Left ventricle myocardium superior (tissue), 1 donor: Measurements from ENCODE around the gene NCOR2. TPM values are rescaled to one million over a fixed set of nuclear protein-coding genes. Genes with fewer than 3 reads are reported as not detected.

Experiments used
- ATAC-seq: fragments of 200-7000 bp; cut with Tn5 transposase; one replicate; pipeline ENCODE4 v1.9.1; 2020; ENCODE audit warnings: mild to moderate bottlenecking, moderate library complexity
- DNase-seq: peaks from one replicate; pipeline ENCODE4 v3.0.0-alpha.2; 2020
- intact Hi-C: fragments of 100-400 bp; cut with micrococcal nuclease; formaldehyde crosslinking; loops from one replicate; pipeline ENCODE4 v1.11.0; 2022
- total RNA-seq: library from RNA; stranded (reverse); fragmentation: NEBNext Ultra II Directional; extraction: Animal tissue kit (Norgen Biotek cat#: 25700); gene quantifications from one replicate; pipeline ENCODE4 v1.2.1, GENCODE V29; 2021
- donor health status: DM: no; HTN: yes; CAD: no; lungs with severe emphysema.

The NCOR2 gene
- total RNA-seq, 1 donor from 2014 or later: 142 TPM

DNA sequence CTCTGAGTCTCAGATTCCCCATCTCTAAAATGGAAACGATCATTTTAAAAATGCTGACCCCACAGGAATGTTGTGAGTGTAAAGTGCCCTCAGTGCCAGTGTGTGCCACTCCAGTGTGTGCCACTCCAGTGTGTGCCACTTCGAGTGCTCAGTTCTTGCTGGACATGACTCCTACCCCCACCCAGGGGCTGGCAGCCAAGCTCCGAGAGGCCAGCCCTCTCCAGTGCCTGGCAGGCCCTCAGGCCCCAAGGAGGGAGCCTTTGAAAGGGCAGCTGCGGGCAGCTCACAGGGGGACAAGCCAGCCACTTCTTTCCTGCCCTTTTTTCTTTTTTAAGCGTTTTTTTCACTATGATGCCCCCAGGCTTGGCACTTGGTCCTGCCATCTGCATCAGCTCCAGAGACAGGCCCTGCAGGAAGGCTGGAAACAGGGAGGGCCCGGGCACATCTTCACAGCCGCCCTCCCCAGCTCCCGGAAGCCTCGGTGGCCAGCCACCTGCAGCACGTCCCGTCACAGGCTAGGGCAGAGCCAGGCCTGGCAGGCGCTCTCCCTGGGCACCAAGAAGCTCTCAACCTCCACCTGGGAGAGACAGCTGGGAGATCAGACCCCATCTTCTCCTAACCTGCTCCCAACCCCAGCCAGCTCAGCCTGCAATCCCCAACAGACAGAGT is 29.8 kb downstream of the NCOR2 start:
- intact Hi-C loops: no loop called here
- ATAC-seq (peak; percentile 76), DNase-seq (peak; percentile 79)

DNA sequence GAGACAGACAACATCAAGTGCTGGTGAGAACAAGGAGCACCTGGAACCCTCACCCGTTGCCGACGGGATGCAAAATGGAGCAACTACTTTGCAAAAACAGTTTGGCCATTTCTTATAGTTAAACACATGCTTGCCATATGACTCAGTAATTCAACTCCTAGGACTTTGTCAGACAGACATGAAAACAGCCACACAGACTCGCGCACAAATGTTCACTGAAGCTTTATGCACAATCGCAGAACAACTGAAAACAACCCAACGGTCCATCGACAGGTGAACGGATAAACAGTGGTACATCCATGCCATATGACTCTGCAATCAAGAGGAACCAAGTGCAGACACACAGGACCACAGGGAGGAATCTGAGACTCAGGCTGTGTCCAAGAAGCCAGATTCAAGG is 30.8 kb downstream of the NCOR2 start:
- DNase-seq (no peak), ATAC-seq (no peak)
- intact Hi-C loops: no loop called here

DNA sequence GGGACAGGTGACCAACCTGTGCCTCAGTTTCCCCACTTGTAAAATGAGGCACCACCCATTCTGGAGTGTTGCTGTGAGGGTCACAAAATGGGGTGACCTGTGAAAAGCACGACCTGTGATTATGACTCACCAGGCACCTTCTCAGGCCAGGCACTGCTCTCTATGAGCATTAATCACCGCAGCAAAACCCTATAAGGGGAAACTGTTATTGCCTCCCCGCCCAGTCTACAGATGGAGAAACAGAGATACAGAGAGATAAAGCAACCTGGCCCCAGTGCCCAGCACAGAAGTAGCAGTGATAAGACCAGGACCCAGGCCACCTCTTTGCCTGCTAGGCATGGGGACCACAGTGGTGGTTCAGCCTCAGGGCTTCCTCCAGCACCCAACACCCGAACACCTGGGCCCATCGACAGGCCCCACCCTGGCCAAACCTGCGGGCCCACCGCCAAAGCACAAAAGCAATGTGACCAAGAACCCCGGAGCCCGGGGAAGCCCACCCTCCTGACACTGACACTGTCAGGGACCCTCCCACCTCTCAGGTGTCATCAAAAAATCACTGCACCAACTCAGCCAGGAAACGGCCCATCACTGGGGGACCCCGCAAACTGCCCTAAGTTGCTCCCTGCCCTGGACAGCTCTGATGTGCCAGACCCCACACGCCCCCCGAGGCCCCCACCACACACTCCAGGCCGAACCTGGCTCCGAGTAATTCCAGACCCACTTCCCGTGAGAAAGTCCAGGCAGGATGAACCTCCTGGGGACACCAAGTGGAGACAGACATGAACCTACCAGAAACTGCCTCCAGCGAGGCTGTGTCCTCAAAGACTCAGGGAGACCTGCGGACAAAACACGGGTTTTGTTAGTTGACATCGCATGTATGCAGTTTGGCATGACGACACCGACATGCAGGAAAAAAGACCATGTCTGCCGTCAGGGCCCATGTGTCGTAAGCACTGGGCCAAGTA is 32.4 kb downstream of the NCOR2 start:
- no peak for ATAC-seq
- intact Hi-C loops: no loop called here
- no peak for DNase-seq

DNA sequence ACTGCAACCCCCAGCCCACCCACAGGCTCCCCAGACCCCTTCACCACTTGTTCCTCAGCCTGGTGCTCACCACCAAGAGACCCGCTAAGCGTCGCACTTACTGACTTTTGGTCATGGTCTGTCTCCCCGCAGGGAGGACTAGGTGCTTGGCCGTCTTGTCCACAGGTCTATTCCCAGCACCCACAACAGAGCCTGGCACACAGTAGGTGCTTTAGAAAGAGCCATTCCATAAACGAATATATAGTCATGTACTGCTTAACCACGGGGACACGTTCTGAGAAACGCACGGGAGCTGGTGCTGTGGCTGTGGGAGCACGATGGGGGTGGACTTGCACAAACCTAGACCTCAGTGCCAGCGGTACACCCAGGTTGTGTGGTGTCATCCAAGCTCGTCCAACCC is 34.0 kb downstream of the NCOR2 start:
- intact Hi-C loops: no loop called here
- ATAC-seq: no peak

DNA sequence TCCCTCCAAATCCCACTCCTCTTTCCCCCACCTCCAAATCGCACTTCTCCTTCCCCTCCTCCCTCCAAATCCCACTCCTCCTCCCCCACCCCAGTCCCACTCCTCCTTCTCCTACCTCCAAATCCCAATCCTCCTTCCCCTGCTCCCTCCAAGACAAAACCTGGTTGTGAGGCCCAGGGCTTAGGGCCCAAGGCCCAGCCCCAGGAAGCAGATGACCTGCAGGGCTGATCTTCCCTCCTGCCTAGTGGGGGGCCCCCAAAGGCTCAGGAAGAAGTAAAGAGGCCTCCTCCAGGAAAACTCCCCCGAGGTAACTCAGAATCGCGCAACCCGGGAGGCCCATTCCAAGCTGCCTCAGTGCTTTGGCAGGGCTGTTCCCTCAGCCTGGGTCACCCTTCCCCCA is 34.4 kb downstream of the NCOR2 start:
- ATAC-seq: no peak
- intact Hi-C loops: no loop called here
- no peak for DNase-seq

More for the DNA sequence above, 34.0 kb downstream of the NCOR2 start:
- no peak for DNase-seq

DNA sequence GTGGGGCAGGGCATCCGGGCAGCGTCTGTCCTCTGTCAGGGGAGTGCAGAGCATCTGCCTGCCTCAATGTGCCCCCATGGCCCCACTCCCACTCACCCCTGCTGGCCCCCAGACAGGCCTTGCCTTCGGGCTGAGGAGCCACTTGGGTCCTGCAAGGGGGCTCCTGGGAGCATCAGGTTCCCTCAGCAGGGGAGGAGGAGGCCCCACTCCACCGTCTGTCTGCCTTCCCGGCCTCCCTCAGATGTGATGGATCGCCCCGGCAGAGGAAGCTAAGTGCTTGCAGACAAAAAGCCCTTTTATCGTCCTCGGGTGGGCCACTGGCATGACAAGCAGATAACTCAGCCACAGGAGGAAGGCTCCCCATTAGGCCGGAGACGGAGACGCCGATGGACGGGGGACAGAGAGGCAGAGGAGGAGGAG is 35.1 kb downstream of the NCOR2 start:
- DNase-seq: no peak
- no peak for ATAC-seq
- intact Hi-C loops: no loop called here

DNA sequence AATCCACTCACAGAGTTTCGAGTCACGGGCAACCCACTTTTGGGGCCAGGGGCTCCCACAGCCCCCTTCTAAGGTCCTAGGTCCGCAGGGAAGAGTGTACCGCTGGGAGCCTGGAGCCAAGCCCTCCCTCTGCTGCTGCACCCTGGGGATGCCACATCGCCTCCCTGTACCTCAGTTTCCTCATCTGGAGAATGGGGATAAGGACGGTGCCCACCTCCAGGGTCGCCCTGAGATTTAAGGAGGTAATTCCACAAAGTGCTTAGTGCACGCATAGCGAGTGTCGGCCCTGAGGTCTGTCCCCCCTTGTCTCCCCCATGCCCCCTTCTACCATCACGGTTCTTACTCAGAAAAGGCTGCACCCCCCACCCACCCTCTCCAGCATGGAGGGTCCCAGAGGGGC is 35.5 kb downstream of the NCOR2 start:
- intact Hi-C loops: no loop called here
- no peak for DNase-seq
- ATAC-seq: no peak

DNA sequence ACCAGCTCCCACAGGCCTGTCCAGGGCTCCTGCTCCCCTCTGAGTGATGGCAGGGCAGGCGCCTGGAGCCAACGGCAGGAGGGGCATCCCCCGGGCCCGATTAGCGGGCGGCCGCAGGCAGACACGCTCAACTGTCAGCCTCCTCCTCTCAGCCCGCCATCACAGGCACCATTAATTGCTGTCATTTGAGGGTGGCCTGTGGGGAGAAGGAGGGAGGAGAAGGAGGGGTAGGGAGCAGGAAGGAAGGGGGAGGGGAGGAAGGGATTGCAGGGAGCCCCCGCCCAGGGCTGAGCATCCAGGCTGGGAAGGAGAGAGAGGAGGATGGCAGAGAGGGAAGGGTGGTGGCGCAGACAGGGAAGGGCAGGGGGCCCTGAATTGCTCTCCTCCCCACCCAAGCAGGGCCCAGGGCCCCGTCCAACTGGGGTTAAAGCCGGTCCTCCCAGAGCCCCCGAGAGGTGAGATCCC is 36.1 kb downstream of the NCOR2 start:
- ATAC-seq: peak; percentile 63
- intact Hi-C loops: no loop called here
- DNase-seq: peak; percentile 62

DNA sequence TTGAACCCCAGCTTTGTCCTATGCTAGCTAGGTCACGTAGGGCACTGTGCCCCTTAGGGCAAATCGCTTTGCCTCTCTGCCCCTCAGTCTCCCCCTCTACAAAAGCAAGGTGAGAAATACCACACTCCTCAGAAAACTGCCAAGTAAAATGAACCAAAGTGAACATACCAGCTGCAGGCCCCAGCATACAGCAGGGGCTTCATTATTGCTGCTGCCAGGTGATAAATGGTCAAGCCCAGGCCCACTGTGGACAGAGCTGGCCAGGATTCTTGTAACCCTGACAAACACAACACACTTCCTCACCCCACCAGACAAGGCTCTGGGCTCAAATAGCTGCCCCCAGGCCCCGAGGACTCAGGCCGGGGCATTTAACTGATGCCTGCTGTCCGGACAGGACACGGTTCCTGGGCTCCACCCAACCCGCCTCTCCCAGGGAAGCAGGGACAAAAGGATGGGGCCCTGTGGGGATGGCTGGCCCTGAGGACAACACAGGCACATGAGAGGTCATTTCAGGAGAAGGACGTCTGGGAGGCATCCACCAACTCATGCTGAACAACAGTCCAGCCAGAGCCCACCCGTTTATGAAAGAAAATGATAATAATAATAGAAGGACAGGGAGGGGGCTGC is 36.7 kb downstream of the NCOR2 start:
- intact Hi-C loops: no loop called here
- peak; percentile 52 for ATAC-seq

DNA sequence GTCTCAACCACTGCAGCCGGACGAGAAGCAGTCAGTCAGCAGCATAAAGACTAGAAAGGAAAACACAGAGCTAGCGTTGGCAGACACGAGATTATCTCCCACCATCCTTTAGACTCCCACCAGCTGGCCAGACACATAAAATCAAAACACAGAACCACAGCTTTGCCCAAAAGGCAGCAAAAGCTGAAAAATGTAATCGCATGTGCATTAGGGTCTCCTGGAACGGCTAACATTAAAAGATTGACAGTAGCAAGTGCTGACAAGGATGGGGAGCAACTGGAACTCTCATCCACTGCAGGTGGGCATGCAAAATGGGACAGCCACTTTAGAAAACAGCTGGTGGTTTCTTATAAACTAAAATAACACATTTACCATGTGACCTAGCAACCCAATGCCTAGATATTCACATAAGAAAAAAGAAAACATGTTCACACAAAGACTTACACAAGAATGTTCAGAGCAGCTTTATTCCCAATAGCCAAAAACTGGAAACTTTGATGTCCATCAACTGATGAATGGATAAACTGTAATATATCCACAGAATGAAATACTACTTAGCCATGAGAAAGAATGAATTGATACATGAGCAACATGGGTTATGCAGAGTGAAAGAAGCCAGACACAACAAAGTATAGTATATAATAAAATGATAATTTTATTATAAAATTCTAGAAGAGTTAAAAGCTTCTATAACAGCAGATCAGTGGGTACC is 37.7 kb downstream of the NCOR2 start:
- DNase-seq (no peak), ATAC-seq (no peak)
- intact Hi-C loops: no loop called here

More for the DNA sequence above, 36.7 kb downstream of the NCOR2 start:
- DNase-seq: no peak

DNA sequence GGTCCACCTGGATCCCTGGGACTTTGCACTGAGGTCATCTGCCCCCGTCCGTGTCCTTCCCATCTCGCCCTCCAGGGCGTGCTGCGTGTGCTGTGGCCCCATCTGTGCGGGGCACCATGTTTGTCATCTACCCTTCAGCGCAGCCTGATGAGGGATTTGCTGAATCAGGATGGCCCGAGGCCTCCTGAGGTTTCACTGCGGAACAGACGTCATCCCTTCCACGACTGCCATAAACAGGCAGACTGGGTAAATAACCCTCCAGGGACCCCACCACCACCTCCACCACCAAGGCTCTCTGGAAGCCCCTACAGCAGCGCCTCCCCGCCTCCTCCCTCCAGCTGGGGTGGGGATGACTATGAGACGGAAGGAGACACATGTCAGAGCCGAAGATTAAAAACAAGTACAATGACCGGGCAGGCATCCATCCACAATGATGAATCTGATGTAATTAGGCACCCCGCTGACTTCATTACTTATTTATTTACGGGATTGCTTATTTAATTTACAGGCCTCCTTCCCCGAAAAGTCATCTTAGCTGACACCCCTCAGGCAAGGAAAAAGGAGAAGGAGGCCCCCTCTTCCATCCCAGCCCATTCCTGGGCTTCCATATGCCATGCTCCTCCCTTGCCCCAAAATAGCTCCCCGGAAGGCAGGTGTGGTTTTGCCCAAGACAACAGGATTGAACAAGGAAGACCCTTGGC is 39.4 kb downstream of the NCOR2 start:
- no peak for DNase-seq
- peak; percentile 15 for ATAC-seq
- intact Hi-C loops: no loop called here

DNA sequence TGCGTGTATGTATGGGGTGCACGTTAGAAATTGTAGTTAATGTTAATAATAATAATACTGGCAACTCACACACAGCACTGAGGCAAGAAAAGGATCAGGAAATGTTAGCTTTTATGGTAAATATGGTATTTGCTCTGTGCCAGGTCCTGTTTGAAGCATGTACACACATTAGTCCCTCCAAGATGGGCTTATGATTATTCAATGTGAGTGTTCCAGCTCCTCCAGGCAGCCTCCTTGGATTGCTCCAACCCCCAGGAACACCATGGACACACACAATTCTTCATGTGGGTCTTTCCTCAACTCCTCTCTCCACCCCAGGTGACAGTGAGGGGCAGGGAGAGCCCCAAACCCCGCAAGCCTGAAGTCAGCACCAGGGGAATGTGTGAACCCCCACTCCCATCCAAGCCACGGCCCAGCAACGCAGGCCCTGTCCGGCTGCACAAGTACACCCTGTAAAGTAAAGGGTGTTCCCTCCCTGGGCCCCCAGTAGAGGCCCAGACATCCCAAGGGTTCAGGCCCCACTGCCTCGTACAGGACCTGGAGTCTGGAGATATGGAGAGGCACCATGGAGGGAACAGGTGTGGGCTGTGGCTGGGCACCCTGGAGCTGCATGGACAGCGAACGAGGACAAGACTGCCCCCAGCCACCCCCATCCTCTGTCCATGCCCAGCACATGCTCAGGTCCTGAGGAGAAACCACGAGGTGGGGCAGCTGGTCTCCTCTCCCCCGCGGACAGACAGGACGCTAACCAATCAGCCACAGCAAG is 41.3 kb downstream of the NCOR2 start:
- intact Hi-C loops: no loop called here

DNA sequence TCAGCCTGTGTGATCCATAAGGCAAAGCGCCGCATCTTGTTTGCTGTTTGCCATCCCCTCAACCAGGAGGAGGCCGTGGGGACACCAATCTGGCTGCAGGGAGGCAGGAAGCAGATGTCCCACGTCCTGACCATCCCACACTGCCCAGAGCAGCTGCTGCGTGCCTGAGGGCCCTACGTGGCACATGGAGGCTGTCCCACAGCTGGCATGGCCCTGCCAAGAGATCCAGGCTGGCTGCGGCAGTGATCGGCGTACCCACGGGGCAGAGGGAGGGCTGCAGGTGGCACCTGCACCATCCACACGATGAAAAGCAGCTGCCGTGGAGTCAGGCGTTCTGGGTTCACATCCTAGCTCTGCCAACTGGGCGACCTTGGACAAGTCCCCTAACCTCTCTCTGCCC is 42.0 kb downstream of the NCOR2 start:
- DNase-seq (peak; percentile 77), ATAC-seq (peak; percentile 79)
- intact Hi-C loops: no loop called here

More for the DNA sequence above, 41.3 kb downstream of the NCOR2 start:
- DNase-seq (no peak), ATAC-seq (no peak)

DNA sequence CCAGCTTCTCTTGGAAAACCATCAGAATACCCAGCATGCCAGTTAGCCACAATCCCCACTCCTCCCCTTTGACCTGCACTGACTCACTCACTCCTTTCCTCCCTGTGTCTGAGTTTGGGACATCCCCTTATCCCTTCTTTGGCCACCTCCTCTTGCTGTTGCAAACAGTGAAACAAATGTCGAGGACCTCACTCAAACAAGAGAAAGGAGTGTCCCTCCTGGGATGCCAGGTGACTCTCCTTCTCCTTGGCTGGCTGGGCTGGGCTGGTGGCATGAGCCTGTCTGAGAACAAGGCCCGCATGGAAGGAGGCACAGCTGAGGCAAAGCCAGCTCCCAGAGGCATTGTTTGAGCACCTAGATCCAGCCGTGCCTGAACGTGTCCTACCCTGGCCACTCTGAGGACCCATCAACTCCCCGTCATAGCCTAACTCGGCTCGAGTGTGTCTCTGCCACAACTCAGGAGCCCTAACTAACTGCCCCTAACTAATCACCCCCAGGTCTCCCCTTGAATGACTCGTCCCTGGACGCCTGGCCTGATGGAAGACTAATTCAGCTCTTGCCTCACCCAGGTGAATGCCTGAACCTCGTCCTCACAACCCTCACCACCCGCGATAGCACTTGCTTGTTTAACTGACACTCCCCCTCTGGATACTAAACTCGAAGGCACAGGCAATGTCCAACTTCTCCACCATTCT is 43.0 kb downstream of the NCOR2 start:
- intact Hi-C loops: no loop called here
- ATAC-seq: no peak

DNA sequence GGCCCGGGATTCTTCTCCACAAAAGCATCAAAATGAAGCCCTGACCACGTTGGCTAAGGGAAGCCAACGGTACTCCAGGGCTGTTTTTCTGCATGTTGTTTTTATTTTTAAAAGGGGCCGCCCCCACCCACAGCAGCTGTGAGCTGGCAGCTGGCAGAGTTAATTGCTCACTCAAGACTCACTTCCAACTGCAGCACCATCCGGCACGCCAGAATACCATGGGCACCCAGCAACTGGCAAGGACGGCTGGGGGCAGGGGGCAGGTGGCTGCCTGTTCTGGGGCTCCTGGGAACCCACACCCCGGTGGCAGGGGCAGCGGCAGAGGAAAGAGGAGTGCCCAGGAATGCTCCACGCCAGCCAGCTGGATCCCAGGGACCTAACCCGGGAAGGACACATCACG is 44.3 kb downstream of the NCOR2 start:
- intact Hi-C loops: no loop called here
- ATAC-seq (no peak), DNase-seq (peak; percentile 48)

More for the DNA sequence above, 43.0 kb downstream of the NCOR2 start:
- DNase-seq: no peak

DNA sequence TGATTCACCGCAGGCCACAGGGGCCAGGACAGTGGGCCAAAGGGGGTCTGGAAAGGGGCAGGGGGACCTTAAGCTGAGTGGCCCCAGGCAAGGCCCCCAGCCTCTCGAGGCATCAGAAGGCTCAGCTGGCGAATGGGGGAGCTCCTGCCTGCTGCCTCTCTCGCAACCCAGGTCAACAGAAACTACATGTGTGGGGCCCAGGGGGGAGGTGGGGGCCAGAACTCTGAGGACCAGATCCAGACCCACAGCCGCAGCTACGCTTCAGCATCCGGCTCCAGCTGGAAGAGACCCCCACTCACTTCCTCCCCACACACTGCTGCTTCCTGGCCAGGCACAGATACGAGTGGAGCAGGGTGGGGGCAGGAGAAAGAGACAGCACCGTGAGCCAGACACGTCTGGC is 46.5 kb downstream of the NCOR2 start:
- DNase-seq (no peak), ATAC-seq (no peak)
- intact Hi-C loops: no loop called here

DNA sequence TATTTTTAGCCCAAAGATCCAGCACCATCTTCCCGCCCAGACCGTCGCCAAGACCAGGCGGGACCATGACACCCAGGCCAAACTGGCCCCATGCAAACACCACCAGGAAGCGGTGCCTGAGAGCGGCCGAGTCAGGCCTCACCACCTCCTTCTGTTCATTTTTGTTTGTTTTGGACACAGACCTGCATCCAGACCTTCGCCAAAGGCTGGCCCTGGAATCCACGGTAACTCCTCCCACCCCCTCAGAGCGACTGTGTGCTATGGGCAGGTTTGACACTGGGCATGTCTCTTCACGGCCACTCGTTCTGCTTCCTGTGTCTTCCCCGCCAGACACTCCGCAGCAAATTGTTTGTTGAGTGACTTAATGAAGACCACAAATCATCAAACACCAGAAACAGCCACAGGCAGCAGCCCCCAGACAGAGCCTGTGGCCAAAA is 47.1 kb downstream of the NCOR2 start:
- DNase-seq (peak; percentile 59), ATAC-seq (no peak)
- intact Hi-C loops: no loop called here
